WTC11 (cell line): ENCODE measurements around the gene BZW2.

Experiments used
- SMAD4 ChIP-seq: sonication (generic); formaldehyde crosslinking; IDR thresholded peaks from 2 replicates; pipeline ENCODE4 v1.8.0; 2022; ENCODE audit warnings: mild to moderate bottlenecking, missing genetic modification reagents
- ZNF121 ChIP-seq: sonication (generic); formaldehyde crosslinking; IDR thresholded peaks from 2 replicates; pipeline ENCODE4 v1.8.0; 2023; ENCODE audit warnings: missing genetic modification reagents
- TF ChIP-seq, protein P1 (sequence below): fragments of 200-600 bp; IDR thresholded peaks from 2 replicates; pipeline ENCODE4 v1.8.0; 2022; ENCODE audit warnings: antibody characterized with exemption

- TF ChIP-seq, protein P1, sequence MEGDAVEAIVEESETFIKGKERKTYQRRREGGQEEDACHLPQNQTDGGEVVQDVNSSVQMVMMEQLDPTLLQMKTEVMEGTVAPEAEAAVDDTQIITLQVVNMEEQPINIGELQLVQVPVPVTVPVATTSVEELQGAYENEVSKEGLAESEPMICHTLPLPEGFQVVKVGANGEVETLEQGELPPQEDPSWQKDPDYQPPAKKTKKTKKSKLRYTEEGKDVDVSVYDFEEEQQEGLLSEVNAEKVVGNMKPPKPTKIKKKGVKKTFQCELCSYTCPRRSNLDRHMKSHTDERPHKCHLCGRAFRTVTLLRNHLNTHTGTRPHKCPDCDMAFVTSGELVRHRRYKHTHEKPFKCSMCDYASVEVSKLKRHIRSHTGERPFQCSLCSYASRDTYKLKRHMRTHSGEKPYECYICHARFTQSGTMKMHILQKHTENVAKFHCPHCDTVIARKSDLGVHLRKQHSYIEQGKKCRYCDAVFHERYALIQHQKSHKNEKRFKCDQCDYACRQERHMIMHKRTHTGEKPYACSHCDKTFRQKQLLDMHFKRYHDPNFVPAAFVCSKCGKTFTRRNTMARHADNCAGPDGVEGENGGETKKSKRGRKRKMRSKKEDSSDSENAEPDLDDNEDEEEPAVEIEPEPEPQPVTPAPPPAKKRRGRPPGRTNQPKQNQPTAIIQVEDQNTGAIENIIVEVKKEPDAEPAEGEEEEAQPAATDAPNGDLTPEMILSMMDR = no peak
- TF ChIP-seq SMAD4 (CRISPR knock-in tag) (no peak), ZNF121 (no peak)
These were observed 47.8 kb downstream of the BZW2 start for GRCh38 chr7:16693601-16694318.
